ENCODE results near the gene CCNA2.

Gene CCNA2

GRCh38 chr4:121773883-121774282, 49.8 kb downstream of the CCNA2 start:
- no peak for DNase-seq (ENCODE audit: low spot score)

- no peak for DNase-seq (ENCODE audit: low spot score)
Observed at GRCh38 chr4:121771869-121772268, 51.8 kb downstream of the CCNA2 start.

- DNase-seq (ENCODE audit: low spot score), result no peak
Observed at GRCh38 chr4:121769341-121769740, 54.3 kb downstream of the CCNA2 start.

GRCh38 chr4:121767166-121767565, 56.5 kb downstream of the CCNA2 start:
- DNase-seq (ENCODE audit: low spot score), result no peak

Measured in CD4-positive, alpha-beta T cell treated with Interleukin-2 at 100 ng/mL for 4 hours (primary cell).